ENCODE results near the gene REC114.

The REC114 gene

GRCh38 chr15:73608941-73609340 lies 166.0 kb downstream of the REC114 start:
- DNase-seq: peak; percentile 65

All from EL (cell line).